Activated T-cell treated with anti-CD3 and anti-CD28 coated beads, Interleukin-2, amount 50 U/mL, for 72 hours (primary cell): Measurements from ENCODE around the gene ABR. TPM values are rescaled to one million over a fixed set of nuclear protein-coding genes. Genes with fewer than 3 reads are reported as not detected.
A peak's percentile ranks its signal among the peaks of the same experiment; 100 is the strongest.
"Not testable (repeated sequence)": the region's sequence is repeated elsewhere in the genome, so short reads cannot be mapped to it uniquely, and the experiment has no call there.

ENCODE experiments used
- ATAC-seq, 2 donors: fragments of 150-1000 bp; cut with Tn5 transposase; replicated peaks in 1 of 2; 2 replicates each; pipeline ENCODE4 v1.10.0; 2021; ENCODE audit warnings: moderate library complexity in 2 of 2, mild to moderate bottlenecking in 1 of 2
- DNase-seq, 2 donors: peaks; one replicate each; pipeline ENCODE4 v3.0.0; 2021 to 2022; ENCODE audit warnings: mixed read lengths in 1 of 2
- H3K27ac Mint-ChIP-seq: one replicate; pipeline ENCODE4 v1.8.0; 2022; ENCODE audit warnings: mild to moderate bottlenecking, moderate library complexity, mixed read lengths
- H3K27me3 Mint-ChIP-seq: one replicate; pipeline ENCODE4 v1.8.0; 2022; ENCODE audit warnings: low read depth, mixed read lengths
- H3K36me3 Mint-ChIP-seq, 2 donors: one replicate each; pipeline ENCODE4 v1.8.0; 2022; ENCODE audit warnings: mixed read lengths in 2 of 2, mild to moderate bottlenecking in 1 of 2; ENCODE audit not compliant: insufficient read depth in 2 of 2
- H3K4me1 Mint-ChIP-seq: one replicate; pipeline ENCODE4 v1.8.0; 2022; ENCODE audit warnings: low read depth, mixed read lengths
- H3K4me3 Mint-ChIP-seq, 2 donors: one replicate each; pipeline ENCODE4 v1.8.0; 2022; ENCODE audit warnings: mild to moderate bottlenecking in 2 of 2, mixed read lengths in 2 of 2, moderate library complexity in 2 of 2
- H3K9me3 Mint-ChIP-seq, 2 donors: one replicate each; pipeline ENCODE4 v1.8.0; 2022; ENCODE audit warnings: mixed read lengths in 2 of 2
- total RNA-seq, 2 donors: library from RNA; stranded (reverse); gene quantifications; one replicate each; pipeline ENCODE4 v1.2.3, GENCODE V29; 2022

ABR gene
- total RNA-seq, 2 donors from 2014 or later = 65.8 to 70.8 TPM

DNA sequence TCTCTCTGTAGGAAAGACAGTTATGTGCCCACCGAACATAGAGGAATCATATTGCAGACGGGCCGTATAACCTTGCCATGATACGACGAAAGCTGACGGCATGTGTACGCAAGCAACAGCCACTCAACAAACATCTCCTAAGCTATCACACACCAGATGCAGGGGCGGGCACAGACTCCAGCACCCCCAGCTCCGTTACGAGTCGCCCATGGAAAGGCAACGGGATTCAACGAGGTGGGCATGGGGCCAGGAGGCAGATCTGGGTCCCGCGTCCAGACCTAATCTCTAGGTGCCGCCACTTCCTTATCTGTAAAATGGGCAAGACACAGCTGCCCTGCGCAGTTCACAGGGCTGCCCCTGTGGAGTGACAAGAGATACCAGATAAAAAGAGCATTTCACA lies 35.6 kb downstream of the ABR start:
- Mint-ChIP-seq H3K27me3 (no peaks in the 10 kb centered on the region), H3K9me3 (peaks cover 0 to 3% of the 10 kb centered on the region in 2 donors), H3K4me1 (no peaks in the 10 kb centered on the region), H3K27ac (no peak overlapping the region), H3K4me3 (no peak overlapping the region), H3K36me3 (no peaks in the 10 kb centered on the region)
- ATAC-seq (no peak), DNase-seq (no peak)

DNA sequence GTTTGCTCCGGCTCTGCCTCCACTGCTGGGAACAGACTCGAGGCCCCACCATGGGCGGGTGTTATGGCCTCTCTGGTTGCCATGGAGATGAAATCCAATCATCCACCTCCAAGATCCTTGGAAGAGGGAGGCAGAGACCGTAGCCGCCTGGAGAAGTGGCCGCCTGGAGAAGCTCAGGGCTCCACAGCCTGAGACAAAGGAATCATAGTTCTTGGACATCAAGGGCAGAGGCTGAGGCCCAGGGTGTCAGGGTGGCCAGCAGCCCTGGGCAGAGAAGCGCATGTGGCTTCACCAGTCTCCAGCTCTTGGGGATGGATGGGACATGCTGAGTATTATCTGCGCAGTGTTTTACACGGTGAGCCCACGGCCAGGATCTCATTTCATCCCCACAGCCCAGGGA lies 36.2 kb downstream of the ABR start:
- Mint-ChIP-seq H3K27ac (no peak overlapping the region), H3K36me3 (no peaks in the 10 kb centered on the region), H3K27me3 (no peaks in the 10 kb centered on the region), H3K4me1 (no peaks in the 10 kb centered on the region), H3K9me3 (peaks cover 0 to 3% of the 10 kb centered on the region in 2 donors), H3K4me3 (no peak overlapping the region)
- DNase-seq = no peak
- no peak for ATAC-seq

- H3K36me3 Mint-ChIP-seq = no peaks in the 10 kb centered on the region
- DNase-seq (no peak), ATAC-seq (no peak)
- no peaks in the 10 kb centered on the region for H3K27me3 Mint-ChIP-seq
- no peaks in the 10 kb centered on the region for H3K4me1 Mint-ChIP-seq
- H3K27ac Mint-ChIP-seq = no peak overlapping the region
- peaks cover 0 to 3% of the 10 kb centered on the region in 2 donors for H3K9me3 Mint-ChIP-seq
- H3K4me3 Mint-ChIP-seq = no peak overlapping the region
Measured at GRCh38 chr17:1142561-1142971, 37.2 kb downstream of the ABR start.

- peak in 1 of 2 donors; percentile 30 for DNase-seq
- Mint-ChIP-seq H3K9me3 (no peaks in the 10 kb centered on the region), H3K27me3 (no peaks in the 10 kb centered on the region), H3K4me1 (no peaks in the 10 kb centered on the region), H3K27ac (no peak overlapping the region), H3K36me3 (no peaks in the 10 kb centered on the region), H3K4me3 (no peak overlapping the region)
- ATAC-seq = no peak
Measured at GRCh38 chr17:1137465-1137894, 42.3 kb downstream of the ABR start.

DNA sequence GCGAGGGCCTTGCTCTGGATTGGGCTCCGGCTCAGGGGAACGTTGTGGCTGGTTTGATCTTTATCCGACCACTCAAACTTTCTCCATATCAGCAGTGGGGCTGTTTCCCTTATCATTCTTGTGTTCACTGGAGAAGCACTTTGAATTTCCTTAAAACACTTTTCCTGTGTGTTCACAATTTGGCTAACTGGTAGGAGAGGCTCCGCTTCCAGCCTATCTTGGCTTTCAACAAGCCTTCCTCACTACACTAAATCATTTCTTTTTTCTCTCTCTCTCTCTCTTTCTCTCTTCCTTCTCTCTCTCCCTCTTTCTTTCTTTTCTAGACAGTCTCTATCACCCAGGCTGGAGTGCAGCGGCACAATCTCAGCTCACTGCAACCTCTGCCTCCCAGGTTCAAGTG lies 43.0 kb downstream of the ABR start:
- no peaks in the 10 kb centered on the region for H3K4me1 Mint-ChIP-seq
- ATAC-seq = no peak
- H3K9me3 Mint-ChIP-seq = peaks cover 0 to 2% of the 10 kb centered on the region in 2 donors
- DNase-seq = no peak
- no peak overlapping the region for H3K27ac Mint-ChIP-seq
- no peak overlapping the region for H3K4me3 Mint-ChIP-seq
- H3K27me3 Mint-ChIP-seq = no peaks in the 10 kb centered on the region
- no peaks in the 10 kb centered on the region for H3K36me3 Mint-ChIP-seq

DNA sequence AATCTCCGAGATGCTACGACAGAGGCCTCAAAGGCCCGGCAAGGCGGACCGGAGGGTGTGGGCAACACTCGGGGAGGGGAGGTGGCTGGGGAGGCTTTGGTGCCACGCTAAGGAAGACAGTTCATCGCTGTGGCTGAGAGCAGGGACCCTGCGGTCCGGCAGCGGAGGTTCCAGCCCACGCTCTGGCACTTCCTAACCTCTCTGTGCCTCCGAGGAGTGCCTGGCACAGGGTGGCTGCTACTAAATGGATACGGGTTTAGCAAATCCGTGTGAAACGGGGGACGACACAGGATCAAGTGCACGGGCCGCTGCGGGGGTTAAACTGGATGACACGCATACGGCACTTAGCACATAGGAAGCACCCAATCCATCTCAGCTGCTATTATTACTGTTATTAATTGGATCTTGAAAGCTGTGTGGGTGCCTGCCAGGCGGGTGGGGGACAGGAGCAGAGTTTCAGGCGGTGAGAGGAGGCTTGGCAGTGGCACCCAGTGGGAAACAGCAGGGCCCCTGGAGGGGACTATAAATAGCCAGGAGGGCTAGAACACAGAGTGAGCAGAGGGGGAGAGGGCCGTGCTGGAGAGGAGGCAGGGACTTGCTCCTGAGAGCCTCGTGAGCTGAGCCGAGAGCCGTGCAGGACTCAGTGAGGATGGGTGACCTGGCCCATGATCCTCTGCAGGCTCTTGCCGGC lies 45.0 kb downstream of the ABR start:
- Mint-ChIP-seq H3K36me3 (no peaks in the 10 kb centered on the region), H3K4me1 (no peaks in the 10 kb centered on the region), H3K27ac (no peak overlapping the region), H3K4me3 (no peak overlapping the region), H3K27me3 (no peaks in the 10 kb centered on the region), H3K9me3 (peaks cover 0 to 2% of the 10 kb centered on the region in 2 donors)
- DNase-seq (no peak), ATAC-seq (no peak)

DNA sequence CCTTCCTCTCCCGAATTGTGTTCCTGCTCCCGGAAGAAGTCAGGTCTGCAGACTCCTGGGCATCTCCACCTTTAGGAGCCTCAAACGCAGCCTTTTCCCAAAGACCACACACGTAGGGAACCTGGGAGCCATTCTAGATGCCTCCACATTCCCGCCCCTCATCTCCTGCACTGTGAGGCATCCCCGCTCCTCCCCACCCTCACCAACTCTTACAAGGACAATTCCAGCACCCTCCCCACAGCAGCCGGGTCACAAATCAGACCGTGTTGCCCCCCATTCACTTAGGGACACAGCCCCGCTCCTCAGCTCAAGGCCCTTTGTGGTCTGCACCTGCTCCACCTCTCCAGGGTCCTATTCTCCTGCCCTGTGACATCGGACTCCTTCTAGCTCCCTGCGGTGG lies 49.6 kb downstream of the ABR start:
- ATAC-seq = no peak
- Mint-ChIP-seq H3K4me3 (no peak overlapping the region), H3K9me3 (peaks cover 0 to 2% of the 10 kb centered on the region in 2 donors), H3K27me3 (no peaks in the 10 kb centered on the region), H3K4me1 (no peaks in the 10 kb centered on the region), H3K27ac (no peak overlapping the region), H3K36me3 (no peaks in the 10 kb centered on the region)
- DNase-seq = no peak

- DNase-seq, H3K36me3 Mint-ChIP-seq, H3K9me3 Mint-ChIP-seq, H3K27me3 Mint-ChIP-seq, ATAC-seq, H3K4me3 Mint-ChIP-seq, H3K4me1 Mint-ChIP-seq, H3K27ac Mint-ChIP-seq: not testable (repeated sequence)
Measured at GRCh38 chr17:1128463-1128862, 51.3 kb downstream of the ABR start.

GRCh38 chr17:1126801-1127550 lies 52.8 kb downstream of the ABR start:
- Mint-ChIP-seq H3K9me3 (peaks cover 0 to 1% of the 10 kb centered on the region in 2 donors), H3K4me3 (no peak overlapping the region), H3K27ac (no peak overlapping the region), H3K4me1 (peaks cover 9% of the 10 kb centered on the region), H3K36me3 (no peaks in the 10 kb centered on the region), H3K27me3 (no peaks in the 10 kb centered on the region)
- no peak for DNase-seq
- no peak for ATAC-seq

GRCh38 chr17:1126250-1126797 lies 53.5 kb downstream of the ABR start:
- Mint-ChIP-seq H3K27me3 (no peaks in the 10 kb centered on the region), H3K36me3 (no peaks in the 10 kb centered on the region), H3K27ac (no peak overlapping the region), H3K4me3 (no peak overlapping the region), H3K4me1 (peaks cover 9% of the 10 kb centered on the region), H3K9me3 (no peaks in the 10 kb centered on the region)
- ATAC-seq (no peak), DNase-seq (no peak)

DNA sequence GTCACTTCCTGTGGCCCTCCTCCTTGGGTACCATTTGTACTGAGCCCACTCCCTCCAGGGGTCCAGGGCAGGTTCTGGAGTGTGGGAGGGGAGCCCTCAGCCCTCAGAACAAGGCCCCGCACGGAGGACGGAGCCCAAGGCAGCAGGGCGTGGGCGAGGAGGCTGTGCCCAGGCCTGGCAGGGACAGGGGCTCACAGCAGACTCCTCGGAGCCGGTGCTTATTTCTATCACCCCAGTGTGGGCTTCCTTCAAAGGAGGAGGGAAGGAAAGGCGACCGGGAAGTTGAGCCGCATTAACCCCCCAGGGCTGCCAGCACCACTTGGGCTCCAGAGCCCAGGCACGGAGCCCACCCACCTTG lies 54.0 kb downstream of the ABR start:
- Mint-ChIP-seq H3K27ac (no peak overlapping the region), H3K36me3 (no peaks in the 10 kb centered on the region), H3K27me3 (no peaks in the 10 kb centered on the region), H3K4me3 (no peak overlapping the region), H3K4me1 (peaks cover 9% of the 10 kb centered on the region), H3K9me3 (no peaks in the 10 kb centered on the region)
- DNase-seq (no peak), ATAC-seq (no peak)

- Mint-ChIP-seq H3K4me1 (peaks cover 9% of the 10 kb centered on the region), H3K9me3 (no peaks in the 10 kb centered on the region), H3K27me3 (no peaks in the 10 kb centered on the region), H3K27ac (no peak overlapping the region), H3K36me3 (no peaks in the 10 kb centered on the region), H3K4me3 (no peak overlapping the region)
- ATAC-seq (no peak), DNase-seq (no peak)
Measured at GRCh38 chr17:1124896-1125787, 54.6 kb downstream of the ABR start.
